Transverse colon (tissue), 4 donors: Measurements from ENCODE around the gene GRIFIN. TPM values are rescaled to one million over a fixed set of nuclear protein-coding genes. Genes with fewer than 3 reads are reported as not detected.

Source experiments
- DNase-seq: peaks from one replicate; pipeline ENCODE4 v3.0.0-alpha.2; 2019
- H3K27ac ChIP-seq, 4 donors: fragments of 200-600 bp; sonication (generic); 2 replicates each; pipeline ENCODE4 v1.5.1; 2016 to 2018; ENCODE audit warnings: inconsistent platforms in 4 of 4
- H3K27me3 ChIP-seq: fragments of 200-600 bp; sonication (generic); 2 replicates; pipeline ENCODE4 v1.5.1; 2017; ENCODE audit warnings: inconsistent platforms
- H3K36me3 ChIP-seq, 4 donors: fragments of 200-600 bp; sonication (generic); 2 replicates each; pipeline ENCODE4 v1.5.1; 2017 to 2019; ENCODE audit warnings: inconsistent platforms in 4 of 4
- H3K4me1 ChIP-seq, 4 donors: fragments of 200-600 bp; sonication (generic); 2 replicates each; pipeline ENCODE4 v1.5.1; 2017 to 2020; ENCODE audit warnings: inconsistent platforms in 4 of 4
- H3K4me3 ChIP-seq, 4 donors: fragments of 200-600 bp; sonication (generic); 1 replicate in 1 of 4; 2 replicates in 3 of 4; pipeline versions ENCODE4 v1.5.1 to v1.6.1; 2017 to 2019; ENCODE audit warnings: inconsistent platforms in 4 of 4
- H3K9me3 ChIP-seq, 2 donors: fragments of 200-600 bp; sonication (generic); 2 replicates each; pipeline ENCODE4 v1.5.1; 2017 to 2019; ENCODE audit warnings: inconsistent platforms in 2 of 2
- EP300 ChIP-seq: sonication (generic); formaldehyde crosslinking; IDR thresholded peaks from one replicate; pipeline ENCODE4 v1.6.1; 2017; ENCODE audit warnings: antibody characterized with exemption, low read depth
- POLR2A ChIP-seq: fragments of 450-650 bp; IDR thresholded peaks from one replicate; pipeline ENCODE4 v1.6.1; 2016; ENCODE audit warnings: antibody characterized with exemption, mild to moderate bottlenecking, moderate library complexity
- POLR2AphosphoS5 ChIP-seq, 3 donors: sonication (generic); formaldehyde crosslinking; IDR thresholded peaks; one replicate each; pipeline ENCODE4 v1.6.1; 2016; ENCODE audit warnings: antibody characterized with exemption in 3 of 3
- WGBS, 2 donors: methylation state at CpG; one replicate each; pipeline ENCODE4 v1.1.5; 2018; ENCODE audit warnings: low coverage in 1 of 2; 5-methylcytosine and 5-hydroxymethylcytosine counted together
- in situ Hi-C, 4 donors: fragments of 200-750 bp; cut with MboI; loops; one replicate each; pipeline versions ENCODE4 v1.15.0 to v1.15.1; 2017; ENCODE audit warnings: low sequenced_read_pairs in 3 of 4, low pct_ligation_motif_present in 1 of 4, low pct_unique_long_range_greater_than_20kb in 1 of 4
- intact Hi-C: fragments of 100-400 bp; cut with DNase I; formaldehyde crosslinking; loops from one replicate; pipeline ENCODE4 v1.15.1; 2023; ENCODE audit warnings: low total_unique reads
- total RNA-seq, 4 donors: library from RNA; depleted of rRNA; stranded (reverse); fragments of >200 nt; gene quantifications; one replicate each; pipeline ENCODE4 v1.1.0, GENCODE V29; 2016
- TF ChIP-seq, protein P1 (sequence below), 5 experiments: fragments of 200-600 bp in 3 of 5; fragments of 450-650 bp in 2 of 5; sonication (generic) in 3 of 5; IDR thresholded peaks; 1 replicate in 2 of 5; 2 replicates in 3 of 5; pipeline ENCODE4 v1.5.1; 2016 to 2017; ENCODE audit warnings: antibody characterized with exemption in 5 of 5, inconsistent platforms in 3 of 5, mild to moderate bottlenecking in 2 of 5, moderate library complexity in 1 of 5

Gene GRIFIN
- total RNA-seq, 4 donors from 2014 or later, result not detected

DNA sequence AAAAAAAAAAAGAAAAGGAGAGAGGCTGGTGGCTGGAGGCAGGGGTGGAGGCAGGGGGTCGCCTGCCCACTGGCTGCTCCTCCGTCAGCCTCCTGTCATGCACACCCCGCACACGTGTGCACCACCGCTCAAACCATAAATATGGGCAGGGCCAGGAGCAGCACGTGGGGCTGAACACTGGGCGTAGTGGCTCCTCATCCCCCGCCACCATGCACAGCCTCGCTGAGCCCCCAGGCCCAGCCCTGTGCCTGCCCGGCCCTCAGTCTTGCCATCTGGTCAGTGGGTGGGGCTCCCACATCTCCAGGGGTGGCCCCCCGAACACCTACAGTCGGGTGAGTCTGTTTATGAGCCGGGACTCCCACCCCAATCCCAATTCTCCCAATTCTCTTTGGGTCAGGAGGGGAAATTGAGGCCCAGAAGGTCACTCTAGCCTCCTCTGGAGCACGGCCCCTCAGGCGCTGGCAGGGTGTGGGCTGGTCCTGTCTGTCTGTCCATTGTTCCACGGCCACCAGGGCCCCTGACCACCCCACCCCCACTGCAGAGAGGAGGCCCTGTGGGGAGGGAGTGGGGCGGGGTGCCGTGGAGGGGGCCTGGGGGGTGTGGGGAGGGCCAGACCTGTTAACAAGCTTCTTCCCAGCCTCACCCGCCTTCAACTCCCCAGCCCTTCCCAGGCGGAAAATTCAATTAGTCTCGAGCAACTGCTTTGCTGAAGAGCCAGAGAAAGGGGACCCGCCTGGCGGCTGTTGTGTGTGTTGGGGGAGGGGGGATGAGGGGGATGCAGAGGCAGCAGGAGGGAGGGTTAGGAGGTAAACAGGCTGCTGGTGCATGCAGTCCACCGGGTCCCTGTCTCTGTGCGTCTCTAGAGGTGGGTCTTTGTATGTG lies 19.5 kb upstream of the GRIFIN start:
- no peaks in the 10 kb centered on the region for H3K9me3 ChIP-seq
- no peak overlapping the region for H3K27ac ChIP-seq
- no peaks in the 10 kb centered on the region for H3K36me3 ChIP-seq
- H3K4me1 ChIP-seq, result peaks cover 5 to 23% (median 13%) of the 10 kb centered on the region in 4 donors
- WGBS, 2 donors, result 53 to 70% methylated on average over 5 to 24 of the region's 25 CpGs
- no peak for DNase-seq
- TF ChIP-seq POLR2A, result no peak
- no peak for TF ChIP-seq EP300
- TF ChIP-seq POLR2AphosphoS5 (IDR thresholded peaks at IDR 0.05), result no peak
- TF ChIP-seq, protein P1, sequence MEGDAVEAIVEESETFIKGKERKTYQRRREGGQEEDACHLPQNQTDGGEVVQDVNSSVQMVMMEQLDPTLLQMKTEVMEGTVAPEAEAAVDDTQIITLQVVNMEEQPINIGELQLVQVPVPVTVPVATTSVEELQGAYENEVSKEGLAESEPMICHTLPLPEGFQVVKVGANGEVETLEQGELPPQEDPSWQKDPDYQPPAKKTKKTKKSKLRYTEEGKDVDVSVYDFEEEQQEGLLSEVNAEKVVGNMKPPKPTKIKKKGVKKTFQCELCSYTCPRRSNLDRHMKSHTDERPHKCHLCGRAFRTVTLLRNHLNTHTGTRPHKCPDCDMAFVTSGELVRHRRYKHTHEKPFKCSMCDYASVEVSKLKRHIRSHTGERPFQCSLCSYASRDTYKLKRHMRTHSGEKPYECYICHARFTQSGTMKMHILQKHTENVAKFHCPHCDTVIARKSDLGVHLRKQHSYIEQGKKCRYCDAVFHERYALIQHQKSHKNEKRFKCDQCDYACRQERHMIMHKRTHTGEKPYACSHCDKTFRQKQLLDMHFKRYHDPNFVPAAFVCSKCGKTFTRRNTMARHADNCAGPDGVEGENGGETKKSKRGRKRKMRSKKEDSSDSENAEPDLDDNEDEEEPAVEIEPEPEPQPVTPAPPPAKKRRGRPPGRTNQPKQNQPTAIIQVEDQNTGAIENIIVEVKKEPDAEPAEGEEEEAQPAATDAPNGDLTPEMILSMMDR (IDR thresholded peaks at IDR 0.05), result no peak
- H3K4me3 ChIP-seq, result no peak overlapping the region
- in situ Hi-C loops, result loop anchor here in 1 of 4 donors (25.0 kb wide), 1 partner anchor 192 kb away; the partner anchor contains the start of gene AMZ1
- peaks cover 34% of the 10 kb centered on the region for H3K27me3 ChIP-seq
- intact Hi-C loops, result no loop called here

DNA sequence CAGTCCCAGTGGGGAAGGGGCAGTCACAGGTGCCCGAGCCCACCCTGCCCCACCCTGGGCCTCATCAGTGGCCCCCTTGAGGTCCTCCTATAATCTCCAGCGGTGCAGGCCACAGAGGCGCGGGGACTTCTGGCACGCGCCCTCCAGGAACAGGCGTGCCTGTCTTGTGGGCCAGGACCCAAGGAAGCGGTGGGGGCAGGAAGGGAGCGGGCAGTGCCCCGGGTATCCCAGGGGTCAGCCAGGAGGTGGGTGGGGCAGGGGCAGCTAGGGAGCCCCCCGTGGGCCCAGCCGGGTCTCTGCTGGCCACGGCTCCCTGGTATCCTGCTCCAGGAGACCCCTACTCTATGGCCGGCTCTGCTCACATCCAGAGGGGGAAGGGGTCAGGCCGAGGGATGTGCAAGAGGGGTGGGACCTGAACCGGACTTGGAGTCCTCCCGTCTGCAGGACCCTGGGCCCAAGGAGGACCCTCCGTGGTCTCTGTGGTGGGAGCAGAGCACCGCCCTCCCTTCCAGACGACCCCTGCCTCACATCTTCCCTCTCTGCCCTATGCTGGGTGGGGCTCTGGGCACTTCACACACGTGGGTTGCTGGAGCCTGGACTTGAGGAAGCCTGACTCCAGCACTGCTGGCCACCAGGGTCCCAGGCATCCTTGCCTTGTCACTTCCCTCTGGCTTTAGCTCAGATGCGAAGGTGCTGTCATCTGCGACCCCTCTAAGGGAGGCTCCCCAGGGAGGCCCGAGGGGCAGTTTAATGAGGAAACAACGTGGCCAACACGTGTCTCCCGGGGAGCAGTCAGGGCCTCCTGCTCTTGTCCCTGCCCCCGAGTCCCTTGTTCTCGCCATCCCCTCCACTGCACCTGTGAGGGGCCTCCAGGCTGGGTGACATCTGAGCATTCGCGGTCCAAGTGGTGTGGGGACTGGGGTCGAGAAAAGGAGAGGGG lies 18.3 kb upstream of the GRIFIN start:
- Histone ChIP-seq H3K27ac (peak overlapping the region in 1 of 4 donors; percentile 2), H3K4me1 (peaks cover 5 to 23% (median 13%) of the 10 kb centered on the region in 4 donors), H3K4me3 (no peak overlapping the region), H3K9me3 (no peaks in the 10 kb centered on the region), H3K27me3 (peaks cover 34% of the 10 kb centered on the region), H3K36me3 (no peaks in the 10 kb centered on the region)
- intact Hi-C loops, result no loop called here
- 49% methylated on average over 27 of the region's 32 CpGs; no CpG with 5 or more reads in 1 of the 2 donors for WGBS, 2 donors
- in situ Hi-C loops, result loop anchor here in 1 of 4 donors (25.0 kb wide), 1 partner anchor 193 kb away; the partner anchor contains the start of gene AMZ1
- TF ChIP-seq, protein P1 (IDR thresholded peaks at IDR 0.05), result no peak
- no peak for TF ChIP-seq POLR2AphosphoS5 (IDR thresholded peaks at IDR 0.05)
- TF ChIP-seq EP300, result no peak
- no peak for TF ChIP-seq POLR2A
- no peak for DNase-seq

DNA sequence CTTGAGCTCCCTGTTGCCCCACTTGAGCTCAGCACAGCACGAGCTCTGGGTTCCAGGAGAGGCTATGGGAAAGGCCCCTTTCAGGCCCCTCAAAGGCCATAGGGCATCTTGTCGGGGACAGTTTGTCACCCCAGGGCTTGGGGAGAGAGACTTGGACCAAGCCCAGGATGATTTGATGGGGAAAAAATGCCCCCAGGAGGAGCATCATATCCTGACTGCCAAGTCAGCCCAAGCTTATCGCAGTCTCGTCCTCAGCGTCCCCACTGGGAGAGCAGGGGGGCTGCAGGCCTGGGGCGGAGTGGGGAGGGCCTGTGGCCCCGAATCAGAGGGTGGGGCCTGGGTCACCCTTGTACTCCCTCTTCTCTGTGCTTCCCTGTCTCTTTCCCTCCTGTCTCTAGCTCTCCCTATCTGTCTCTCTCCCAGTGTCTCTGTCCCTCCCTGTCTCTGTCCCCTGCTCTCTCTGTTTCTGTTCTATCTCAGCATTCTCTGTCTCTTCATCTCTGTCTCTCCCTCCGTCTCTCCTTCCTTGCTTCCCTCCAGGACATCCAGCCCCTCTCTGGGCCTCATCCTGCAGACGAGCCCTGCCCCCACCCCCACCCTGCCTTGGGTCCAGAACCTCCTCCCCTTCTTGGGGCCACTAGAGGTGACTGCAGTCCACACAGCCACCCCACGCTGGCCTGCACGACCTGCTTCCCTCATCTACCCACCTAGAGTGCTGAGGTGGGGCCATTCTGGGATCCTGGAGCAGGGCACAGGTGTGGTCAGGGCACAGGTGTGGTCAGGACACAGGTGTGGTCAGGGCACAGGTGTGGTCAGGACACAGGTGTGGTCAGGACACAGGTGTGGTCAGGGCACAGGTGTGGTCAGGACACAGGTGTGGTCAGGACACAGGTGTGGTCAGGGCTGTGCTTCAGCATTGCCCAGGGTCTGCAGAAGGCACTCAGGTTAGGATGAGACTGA lies 17.3 kb upstream of the GRIFIN start:
- in situ Hi-C loops, result loop anchor here in 1 of 4 donors (25.0 kb wide), 1 partner anchor 194 kb away; the partner anchor contains the start of gene AMZ1
- peaks cover 5 to 23% (median 13%) of the 10 kb centered on the region in 4 donors for H3K4me1 ChIP-seq
- TF ChIP-seq POLR2AphosphoS5 (IDR thresholded peaks at IDR 0.05) (peak in 1 of 3 donors; percentile 12), EP300 (no peak)
- H3K27ac ChIP-seq, result no peak overlapping the region
- DNase-seq, result peak; percentile 37
- no peaks in the 10 kb centered on the region for H3K9me3 ChIP-seq
- 54 to 80% methylated on average over 5 to 10 of the region's 11 CpGs for WGBS, 2 donors
- no peaks in the 10 kb centered on the region for H3K36me3 ChIP-seq
- intact Hi-C loops, result no loop called here
- peaks cover 32% of the 10 kb centered on the region for H3K27me3 ChIP-seq
- no peak overlapping the region for H3K4me3 ChIP-seq

DNA sequence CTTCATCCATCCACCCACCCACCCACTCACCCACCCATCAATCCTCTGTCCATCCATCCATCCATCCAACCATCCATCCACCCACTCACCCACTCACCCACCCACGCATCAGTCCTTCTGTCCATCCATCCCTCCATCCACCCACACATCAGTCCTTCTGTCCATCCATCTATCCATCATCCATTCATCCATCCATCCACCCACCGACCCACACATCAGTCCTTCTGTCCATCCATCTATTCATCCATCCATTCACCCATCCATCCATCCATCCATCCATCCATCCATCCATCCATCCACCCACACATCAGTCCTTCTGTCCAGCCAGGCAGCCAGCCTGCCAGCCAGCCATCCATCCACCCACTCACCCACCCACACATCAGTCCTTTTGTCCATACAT lies 15.8 kb upstream of the GRIFIN start:
- no peak for DNase-seq
- Histone ChIP-seq H3K4me1 (peaks cover 5 to 31% (median 13%) of the 10 kb centered on the region in 4 donors), H3K9me3 (no peaks in the 10 kb centered on the region), H3K27me3 (peaks cover 17% of the 10 kb centered on the region), H3K4me3 (no peak overlapping the region), H3K27ac (no peak overlapping the region), H3K36me3 (no peaks in the 10 kb centered on the region)
- in situ Hi-C loops, result loop anchor here in 1 of 4 donors (25.0 kb wide), 1 partner anchor 195 kb away; the partner anchor contains the start of gene AMZ1
- intact Hi-C loops, result no loop called here
- no peak for TF ChIP-seq EP300
- TF ChIP-seq POLR2AphosphoS5 (IDR thresholded peaks at IDR 0.05), result no peak
- no peak for TF ChIP-seq POLR2A
- TF ChIP-seq, protein P1 (IDR thresholded peaks at IDR 0.05), result no peak
- 93 to 94% methylated on average over 2 of the region's 2 CpGs for WGBS, 2 donors
